ENCODE results near the gene LMCD1.

The LMCD1 gene

DNA sequence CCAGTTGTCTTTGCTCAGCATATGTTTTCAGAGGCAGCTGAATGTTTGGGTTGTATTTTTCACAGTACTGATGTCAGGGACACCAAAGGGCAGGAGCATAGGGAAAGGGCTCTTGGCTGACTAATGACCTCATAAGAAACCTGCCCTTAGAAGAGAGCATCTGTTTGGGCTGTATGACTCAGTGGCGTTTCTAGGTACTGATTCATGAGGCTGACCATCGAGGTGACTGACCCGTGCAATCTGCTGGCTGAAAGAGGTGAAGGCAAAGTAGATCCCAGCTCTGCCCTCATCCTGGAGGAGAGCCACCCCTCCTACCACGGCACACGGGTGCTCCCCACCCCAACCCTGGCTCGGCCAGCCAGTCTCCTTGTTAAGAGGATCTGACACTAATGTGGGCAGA, 8.3 kb downstream of the LMCD1 start:
- no peak for DNase-seq

DNA sequence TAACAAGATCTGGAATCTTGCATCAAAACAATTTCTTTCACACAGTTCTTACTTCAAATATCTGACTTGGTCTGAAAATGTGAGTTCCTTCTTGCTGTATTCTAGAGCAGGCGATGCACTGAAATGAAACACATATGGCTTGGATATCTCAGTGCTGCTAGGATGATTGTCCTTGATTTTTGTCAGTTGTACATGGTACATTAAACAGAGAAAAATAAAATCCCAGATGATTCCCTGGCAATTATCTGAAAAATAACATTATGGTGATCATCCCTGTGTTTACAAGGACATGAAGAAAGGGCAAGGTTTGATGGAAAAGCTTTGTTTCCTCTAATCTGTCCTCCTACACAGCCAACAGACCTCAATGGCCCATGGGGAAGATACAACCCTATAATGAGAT, 10.6 kb downstream of the LMCD1 start:
- DNase-seq, result no peak

DNA sequence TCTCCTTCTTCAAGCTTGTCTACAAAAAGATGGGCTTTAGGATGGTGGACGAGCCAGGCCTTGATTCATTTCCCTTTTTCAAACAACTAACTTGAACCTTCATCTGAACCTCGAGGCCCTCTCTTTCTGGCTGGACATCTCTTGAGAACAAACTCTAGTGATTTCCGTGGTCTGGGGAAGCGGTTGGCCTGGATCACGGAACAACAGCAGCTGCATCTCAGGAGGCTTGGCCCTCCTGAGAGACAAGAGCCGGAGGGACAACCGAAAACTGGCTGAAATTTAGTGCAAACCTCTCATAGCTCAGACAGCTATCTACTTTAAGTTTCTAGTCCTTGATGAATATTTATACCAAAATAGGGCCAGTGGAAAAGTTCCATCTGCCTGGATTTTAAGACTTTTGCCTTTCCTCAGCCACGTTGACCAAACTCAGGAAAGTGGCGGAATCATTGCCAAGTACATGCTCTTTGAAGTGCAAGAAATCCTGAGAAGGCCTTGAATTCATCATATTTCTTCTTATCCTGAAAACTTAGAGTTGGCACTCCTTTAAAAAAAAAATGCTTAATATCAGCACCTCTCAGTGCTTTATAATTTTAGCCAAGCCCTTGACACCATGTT, 14.5 kb downstream of the LMCD1 start:
- no peak for DNase-seq

DNA sequence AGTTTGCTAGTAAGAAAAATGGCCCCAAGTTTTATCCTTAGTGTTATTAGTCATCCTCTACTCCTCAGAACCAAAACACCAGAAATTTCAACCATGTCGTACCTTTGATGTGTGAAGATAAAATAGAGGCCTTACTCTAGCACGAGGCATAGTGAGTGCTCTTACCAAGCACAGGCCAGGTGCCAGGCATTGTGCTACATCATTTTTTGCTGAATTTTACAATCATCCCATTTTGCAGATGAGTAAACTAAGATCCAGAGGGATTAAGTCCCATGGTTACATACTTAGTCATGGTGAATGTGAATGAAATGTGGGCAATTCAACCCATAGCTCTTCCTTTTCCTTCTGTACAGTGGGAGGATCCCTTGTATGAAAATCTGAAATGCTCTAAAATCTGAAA, 15.2 kb downstream of the LMCD1 start:
- DNase-seq, result no peak

DNA sequence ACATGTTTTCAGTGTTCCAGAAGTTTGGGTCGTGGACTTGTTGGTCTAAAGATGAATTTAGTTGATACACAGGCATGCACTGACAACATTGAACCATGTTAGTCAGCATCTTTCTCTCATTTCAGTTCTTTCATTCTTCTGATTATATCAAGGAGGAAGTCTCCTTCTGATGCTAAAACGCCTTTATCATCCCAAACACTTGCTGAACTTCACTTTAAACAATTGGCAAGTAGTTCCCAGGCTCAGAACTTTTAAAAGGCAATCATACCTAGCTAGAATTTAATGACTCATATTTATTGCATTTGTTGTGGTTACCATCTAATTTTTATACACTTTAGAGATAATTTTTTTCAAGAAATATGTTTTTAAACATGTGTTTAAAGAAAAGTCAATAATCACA, 15.9 kb downstream of the LMCD1 start:
- DNase-seq, result no peak

DNA sequence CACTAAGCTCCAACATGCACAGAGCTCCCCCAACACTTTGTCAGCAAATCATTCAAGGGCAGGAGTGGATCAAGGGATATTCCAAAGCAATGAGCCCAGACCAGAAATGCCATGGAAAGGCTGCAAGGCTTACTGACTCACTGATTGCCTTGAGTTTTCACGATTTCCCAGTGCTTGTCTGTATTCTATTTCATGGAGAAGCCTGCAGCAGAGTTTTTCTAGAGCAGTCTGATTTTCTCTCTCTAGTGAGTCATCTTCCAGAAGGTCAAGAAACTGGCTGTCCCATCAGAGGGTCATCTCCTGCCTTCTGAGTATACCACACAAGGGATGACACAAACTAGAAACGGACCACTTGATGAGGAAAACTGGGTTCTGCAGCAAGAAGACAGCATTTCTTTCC, 16.5 kb downstream of the LMCD1 start:
- no peak for DNase-seq

DNA sequence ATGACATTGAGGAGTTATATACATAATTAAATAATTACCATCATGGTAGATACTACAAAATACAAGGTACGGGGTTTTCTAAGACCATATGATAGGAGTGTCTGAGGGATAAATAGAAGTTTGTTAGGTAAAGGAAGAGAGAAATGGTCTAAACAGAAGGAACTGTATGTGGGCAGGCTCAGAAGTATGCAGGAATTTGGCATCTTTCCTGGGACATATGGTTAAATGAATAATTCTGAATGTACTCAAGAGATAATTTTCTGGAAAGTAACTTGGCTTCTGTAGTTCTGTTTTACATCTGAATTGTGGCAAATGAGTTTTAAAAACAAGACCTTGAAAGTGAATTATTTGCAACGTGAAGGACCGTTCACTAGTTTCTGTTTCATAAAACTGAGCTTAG, 17.5 kb downstream of the LMCD1 start:
- DNase-seq, result no peak

DNA sequence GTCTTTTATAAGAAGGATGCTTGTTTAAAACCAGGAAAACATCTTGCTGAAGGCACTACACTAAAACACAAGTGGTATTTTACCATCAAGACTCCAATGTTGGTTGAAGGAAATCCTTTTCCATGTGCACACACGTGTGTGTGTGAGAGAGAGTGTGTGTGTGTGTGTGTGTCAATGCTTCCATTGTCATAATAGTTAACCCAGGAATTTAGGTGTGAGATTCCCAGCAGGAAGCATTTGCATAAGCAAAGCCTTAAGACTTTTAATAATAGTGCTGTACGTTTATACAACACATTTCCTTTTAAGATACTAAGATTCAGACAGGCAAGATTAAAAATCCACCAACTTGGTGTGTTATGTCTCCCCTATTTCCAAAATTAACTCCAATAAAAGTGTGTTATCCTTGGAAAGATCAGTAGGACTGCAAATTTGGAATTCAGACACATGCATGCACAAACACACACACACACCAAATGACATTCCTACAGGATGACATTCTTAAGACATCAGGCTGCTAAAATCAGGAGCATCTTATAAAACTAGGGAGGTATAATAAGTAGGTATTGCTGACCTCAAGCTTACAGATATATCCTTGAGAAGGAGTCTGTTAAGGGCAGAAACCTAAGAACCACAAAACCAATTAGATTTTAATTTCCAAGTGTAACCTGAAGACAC, 18.3 kb downstream of the LMCD1 start:
- no peak for DNase-seq

DNA sequence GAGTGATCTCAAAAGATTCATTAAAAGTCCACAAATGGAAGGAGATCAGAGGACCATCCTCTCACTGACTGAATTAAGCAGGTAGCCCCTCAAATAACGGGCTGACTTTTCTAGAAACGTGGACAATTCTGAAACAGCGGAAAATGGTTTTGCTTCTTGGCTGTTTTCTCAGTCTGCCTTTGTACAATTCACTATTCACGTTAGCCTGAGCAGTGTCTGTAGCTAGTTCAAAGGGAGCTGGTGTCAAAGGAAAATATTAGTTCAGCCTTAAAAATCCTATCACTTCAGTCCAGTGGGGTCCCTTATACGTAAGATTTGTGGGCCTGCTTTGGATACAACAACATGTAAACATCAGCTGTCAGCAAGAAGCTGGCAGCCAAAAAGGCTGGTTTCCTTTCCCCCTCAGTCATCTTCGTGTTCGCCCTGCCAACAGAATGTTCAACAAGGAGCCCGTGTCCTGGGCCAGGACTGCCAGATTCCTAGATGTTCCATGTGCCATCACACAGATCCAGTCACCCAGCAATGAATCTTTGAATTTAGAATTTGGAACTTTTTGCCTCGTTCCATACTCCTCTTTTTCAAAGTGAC, 19.3 kb downstream of the LMCD1 start:
- no peak for DNase-seq

DNA sequence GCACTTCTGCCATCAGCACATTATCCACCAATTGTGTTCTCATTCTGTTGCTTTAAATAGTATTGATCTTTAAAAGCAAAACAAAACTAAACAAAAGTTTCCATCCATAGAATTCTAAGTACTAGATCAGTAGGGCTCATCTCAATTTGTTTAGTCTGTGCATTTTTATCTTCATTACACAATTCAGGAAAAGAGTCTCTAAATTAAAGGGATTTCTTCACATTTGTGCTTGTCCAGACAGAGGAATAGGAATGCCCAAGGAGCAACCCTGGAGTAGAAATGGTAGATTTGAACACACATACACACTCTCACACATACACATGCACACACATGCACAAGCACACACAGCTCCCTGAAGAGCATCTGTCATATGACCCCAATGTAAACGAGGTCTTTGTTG, 21.4 kb downstream of the LMCD1 start:
- DNase-seq, result no peak

DNA sequence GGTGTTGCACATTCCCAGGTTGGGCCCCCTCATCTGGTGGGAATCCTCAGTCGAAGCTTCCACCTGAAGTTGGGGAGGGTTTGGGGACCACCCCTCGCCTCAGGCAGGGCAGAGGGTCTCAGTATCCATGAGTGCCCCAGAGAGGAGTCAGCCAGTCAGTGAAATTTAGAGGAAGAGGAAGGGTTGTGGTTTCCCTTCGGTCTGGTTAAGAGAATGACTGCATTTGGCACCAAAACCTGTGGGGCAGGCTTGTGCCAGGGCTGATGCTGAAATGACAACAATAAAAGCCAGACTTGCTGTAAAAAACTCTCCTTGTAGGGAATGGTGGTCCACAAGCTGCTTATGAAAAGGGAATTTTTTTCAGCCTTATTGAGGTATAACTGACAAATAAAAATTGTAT, 22.6 kb downstream of the LMCD1 start:
- DNase-seq, result no peak

DNA sequence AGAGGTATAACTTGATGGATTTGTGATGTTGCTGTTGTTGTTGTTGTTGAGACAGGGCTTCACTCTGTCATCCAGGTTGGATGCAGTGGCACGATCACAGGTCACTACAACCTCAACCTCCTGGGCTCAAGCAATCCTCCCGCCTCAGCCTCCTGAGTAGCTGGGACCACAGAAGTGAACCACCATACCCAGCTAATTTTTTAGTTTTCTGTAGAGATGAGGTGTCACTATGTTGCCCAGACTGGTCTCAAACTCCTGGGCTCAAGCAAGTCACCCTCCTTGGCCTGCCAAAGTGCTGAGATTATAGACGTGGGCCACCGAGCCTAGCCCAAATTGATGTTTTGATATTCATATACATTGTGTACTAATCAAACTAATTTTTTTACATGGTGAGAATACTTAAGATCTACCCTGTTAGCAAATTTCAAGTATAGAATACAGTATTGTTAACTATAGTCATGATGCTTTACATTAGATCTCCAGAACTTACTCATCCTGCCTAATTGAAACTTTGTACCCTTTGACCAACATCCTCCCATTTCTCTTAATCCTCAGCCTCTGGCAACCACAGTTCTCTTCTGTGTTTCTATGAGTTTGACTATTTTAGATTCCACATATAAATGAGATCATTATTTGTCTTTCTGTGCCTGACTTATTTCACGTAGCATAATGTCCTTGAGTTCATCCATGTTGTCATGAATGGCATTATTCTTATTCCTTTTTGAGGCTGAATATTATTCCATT, 23.2 kb downstream of the LMCD1 start:
- DNase-seq, result no peak

DNA sequence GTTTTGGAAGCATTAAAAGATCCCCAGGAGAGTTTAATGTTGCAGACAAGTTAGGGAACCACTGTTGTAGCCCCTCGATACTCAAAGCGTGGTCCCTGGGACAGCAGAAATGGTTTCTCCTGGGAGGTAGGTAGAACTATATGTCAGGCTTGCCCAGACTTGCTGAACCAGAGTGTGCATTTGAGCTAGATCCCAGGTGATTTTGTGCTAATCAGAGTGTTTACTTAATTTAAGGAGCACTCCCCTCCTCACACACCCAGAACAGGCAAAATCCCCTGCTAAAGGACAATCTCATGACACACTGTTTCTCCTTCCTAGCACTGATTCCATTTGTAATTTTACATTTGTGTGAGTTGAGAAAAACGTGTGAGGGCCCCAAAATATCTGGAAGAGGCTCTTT, 24.3 kb downstream of the LMCD1 start:
- no peak for DNase-seq

DNA sequence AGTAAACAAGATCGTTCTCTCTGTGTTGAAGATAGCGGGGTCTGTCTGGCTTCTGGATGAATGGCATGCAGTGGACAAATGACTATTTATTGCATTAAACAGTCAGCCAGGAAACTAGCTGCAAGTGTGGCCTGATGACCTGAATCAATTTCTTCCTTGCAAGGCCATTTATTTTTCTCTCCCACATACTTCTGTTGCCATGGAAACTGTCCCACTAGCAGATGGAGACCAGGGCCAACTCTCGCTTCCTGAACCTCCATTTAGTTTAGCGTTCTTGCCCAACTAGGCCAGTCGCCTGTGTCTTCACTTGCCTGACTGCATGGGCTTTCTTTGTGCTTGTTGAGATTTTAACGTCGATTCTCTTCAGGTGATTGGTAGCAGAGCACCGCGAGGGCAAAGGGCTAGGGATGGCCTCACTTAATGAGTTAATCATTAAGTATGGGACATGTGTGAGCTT, 27.6 kb downstream of the LMCD1 start:
- no peak for DNase-seq

DNA sequence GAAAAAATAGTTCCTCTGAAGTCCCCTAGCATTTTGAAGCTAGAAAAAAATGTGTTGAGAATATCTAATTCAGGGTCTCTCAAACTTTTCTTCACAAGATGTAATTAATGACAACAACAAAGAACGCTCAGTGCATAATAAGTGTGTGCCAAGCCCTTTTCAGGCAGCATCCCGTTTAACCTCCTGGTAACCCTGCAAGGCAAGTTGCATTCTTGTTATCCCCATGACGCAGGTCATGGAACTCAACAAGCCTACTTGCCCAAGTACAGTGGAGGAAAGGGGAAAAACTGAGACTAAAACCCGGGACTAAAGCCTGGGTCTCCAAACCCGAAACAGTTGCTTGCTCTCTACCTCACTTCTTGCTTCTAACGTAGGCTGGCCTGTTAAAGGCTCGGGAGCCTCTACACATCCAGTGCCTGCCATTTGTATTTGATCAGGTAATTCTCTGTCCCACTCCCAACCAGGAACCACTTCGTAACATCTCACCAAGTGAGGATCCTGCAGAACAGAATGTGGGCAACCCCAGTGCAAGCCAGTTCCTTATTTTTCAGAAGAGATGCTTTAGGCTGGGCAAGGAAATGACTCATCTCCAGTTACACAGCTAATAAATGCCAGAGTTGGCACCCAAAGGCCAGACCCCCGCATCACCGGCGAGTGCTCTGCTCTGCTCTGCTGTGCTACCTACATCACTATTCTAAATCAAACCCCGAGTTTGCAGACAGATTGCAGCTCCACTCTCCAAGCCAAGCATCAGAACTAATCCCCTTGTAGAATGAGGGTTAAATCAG, 28.3 kb downstream of the LMCD1 start:
- DNase-seq, result no peak

DNA sequence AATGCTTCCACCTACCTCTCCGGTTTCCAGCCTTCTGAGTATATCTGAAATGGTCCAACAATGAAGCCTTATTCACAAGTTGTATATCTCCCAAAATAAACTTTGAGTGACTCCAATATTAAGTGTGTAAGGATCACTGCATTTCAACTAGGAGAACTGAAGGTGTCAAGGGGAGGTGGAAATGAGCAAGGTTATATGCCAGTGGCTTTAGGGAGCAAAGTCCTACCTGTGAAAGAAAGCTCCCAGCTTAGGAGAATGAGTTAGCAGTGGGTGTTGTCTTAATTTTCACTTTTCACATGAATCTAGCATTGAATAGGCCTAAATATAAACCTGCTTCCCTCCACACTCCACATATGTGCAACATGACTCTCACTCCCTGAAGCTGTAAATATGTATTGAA, 29.0 kb downstream of the LMCD1 start:
- no peak for DNase-seq

DNA sequence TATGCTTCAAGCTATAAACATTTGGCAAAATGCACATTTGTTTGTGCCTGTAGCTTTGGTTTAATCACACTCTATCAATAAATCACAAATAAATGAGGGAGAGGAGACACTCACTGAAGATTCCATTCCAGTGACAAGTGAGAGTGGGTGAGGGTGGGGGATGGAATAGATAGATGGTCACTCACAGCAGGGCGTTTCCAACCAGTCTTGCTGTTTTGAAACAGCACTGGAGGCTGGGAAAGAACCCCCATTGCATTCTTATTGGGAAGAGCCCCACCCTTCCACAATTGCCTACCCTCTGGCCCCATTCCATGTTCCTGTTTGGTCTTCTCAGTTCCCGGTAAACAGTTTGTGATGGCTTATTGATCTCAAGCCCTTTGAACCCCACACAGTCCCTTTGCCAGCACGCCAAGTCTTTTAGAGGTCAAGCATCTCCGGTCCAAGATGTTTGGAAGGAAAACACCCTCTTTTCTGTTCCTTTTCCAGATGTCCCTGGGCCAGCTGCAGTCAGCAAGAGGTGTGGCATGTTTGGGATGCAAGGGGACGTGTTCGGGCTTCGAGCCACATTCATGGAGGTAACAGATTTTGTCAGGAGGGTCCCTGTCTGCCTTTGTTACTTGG, 30.7 kb downstream of the LMCD1 start:
- no peak for DNase-seq

DNA sequence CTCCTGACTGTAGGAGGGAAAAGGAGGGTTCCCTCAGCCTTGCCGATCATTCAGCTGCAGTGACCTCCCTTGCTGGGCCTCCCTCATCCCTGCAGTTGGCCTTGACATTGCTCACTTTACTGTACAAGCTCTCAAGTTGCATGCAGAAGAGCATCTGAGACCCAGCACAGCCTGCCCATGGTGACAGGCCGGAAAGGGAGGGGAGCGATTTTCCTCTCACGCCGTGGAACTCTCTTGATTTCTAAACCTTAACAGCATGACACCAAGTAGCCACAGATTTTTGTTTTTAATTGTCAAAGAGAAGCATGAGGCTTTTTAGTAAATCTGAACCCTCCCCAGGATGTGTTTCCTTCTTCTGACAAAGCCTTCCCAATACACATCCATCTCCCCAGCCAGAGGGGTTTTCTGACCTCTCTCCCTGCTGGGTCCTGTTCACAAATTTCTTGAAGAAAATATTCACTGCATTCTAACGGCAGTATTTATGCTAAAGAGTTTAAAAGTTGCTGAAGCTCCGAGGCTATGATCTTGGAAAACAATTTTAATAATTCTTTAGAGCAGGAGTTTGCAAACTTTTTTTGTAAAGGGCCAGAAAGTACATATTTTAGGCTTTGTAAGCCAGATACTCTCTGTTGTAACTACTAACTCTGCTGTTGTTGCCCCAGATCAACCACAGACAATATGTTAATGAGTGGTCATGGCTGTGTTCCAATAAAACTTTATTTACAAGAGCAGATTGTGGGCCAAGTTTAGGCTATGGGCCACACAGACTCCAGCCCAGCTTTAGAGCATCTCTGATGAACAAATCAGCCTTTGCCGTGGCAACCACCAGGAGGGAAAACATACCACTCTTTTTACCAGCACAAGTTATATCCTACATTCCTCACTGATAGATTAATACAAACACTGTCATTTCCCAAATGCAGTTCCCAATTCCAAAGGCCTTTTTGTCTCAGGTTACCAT, 34.8 kb downstream of the LMCD1 start:
- DNase-seq, result no peak

DNA sequence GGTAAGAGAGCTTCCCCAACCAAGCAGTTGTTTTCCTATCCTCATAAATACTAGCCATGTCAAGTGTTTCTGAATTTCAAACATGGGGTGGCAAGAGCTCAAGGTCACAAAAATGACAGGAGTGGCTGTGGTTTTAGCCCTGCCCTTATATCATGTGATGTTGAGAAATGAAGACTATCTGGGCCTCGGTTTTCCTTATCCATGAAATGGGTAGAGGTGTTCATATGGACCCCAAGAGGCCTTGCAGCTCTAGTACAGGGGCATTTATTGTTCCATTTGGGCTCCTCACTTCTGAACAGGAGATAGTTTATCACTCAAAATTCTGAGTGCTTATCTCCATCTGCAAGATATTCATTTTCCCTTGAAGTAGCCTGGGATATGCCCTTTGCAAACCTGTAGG, 35.8 kb downstream of the LMCD1 start:
- DNase-seq, result no peak

DNA sequence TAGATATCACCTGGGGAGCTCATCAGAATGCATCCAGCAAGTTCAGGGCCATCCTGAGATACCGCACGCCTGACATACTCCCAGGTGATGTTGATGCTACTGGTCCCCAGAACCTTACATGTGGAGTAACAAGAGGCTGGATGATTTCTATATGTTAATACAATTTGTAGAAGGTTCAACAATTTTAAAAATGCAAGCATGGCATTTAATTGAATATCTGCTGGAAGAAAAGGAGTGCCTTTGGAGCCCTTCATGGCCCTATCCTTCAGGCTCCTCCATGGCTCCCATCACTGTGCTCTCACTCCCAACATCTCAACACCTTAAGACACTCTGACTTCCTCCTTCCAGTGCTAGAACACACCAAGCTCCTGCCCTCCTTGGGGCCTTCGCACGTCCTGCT, 36.6 kb downstream of the LMCD1 start:
- DNase-seq, result no peak

DNA sequence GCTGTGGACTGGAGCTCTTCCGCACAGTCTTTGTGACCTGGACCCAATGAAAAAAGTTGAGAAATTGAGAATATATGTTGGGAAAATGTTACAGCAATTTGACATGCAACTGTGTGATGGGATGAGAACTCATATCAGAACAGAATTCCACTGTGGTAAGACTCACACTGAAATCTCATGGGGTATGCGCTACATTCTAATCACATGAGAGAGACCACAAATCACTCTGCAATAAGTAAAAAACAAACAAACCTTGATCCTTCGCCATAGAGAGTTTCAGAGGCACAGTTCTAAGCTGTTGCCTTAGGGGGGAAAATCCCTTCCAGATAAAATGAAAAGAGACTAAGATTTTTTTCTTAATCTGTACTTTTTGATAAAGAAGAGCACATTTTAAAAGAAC, 37.3 kb downstream of the LMCD1 start:
- DNase-seq, result no peak

DNA sequence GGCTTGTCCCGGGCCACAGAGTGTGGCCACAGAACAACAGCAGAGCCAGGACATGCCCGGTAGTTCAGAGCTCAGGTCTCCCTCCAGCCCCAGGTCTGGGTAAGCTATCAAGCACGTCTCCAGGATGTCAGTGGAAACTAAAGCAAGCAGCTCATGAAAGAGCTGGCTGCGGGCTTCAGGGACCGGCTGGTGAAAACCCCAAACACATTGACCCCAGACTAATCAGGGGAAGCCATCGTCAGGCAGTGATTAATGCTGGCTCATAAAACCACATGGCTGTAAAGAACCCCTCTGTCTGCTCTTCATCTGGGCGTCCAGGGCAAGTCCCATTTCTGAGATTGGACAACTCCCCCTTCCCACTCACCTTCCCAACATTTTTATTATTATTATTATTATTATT, 37.8 kb downstream of the LMCD1 start:
- no peak for DNase-seq
